HK-2 (cell line): ENCODE results near the gene A2ML1.
"Not testable (repeated sequence)": the region's sequence is repeated elsewhere in the genome, so short reads cannot be mapped to it uniquely, and the experiment has no call there.

Source experiments
- DNase-seq: peaks from one replicate; pipeline ENCODE4 v3.0.0-alpha.2; 2018; ENCODE audit not compliant: unreplicated experiment

Gene A2ML1

GRCh38 chr12:8906266-8907180 is 84.1 kb downstream of the A2ML1 start:
- no peak for DNase-seq

DNA sequence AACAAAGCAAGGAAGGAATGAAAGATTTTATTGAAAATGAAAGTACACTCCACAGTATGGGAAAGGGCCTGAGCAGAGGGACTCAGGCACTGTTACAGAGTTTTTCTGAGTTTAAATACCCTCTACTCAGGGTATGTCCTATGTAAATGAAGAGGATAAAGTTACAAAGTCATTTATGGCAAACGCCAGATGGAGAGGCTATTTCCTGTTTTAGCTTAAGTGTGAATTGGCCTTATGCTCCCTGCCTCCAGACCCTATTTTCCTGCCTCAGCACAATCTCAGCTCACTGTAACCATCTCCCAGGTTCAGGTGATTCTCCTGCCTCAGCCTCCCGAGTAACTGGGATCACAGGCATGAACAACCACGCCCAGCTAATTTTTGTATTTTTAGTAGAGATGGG is 85.1 kb downstream of the A2ML1 start:
- DNase-seq = no peak

DNA sequence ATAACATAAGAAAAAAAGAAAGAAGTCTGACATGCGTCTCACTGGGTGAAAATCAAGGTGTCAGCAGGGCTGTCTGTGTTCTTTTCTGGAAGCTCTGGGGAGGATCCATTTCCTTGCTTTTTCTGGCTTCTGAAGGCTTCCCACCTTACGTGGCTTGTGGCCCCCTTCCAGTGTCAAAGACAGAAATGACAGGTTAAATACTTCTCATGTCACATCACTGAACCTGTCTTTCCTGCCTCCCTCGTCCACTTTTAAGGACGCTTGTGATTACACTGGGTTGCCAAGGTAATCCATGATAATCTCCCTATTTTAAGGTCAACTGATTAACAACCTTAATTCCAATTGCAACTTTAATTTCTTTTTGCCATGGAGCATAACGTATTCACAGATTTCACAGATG is 87.3 kb downstream of the A2ML1 start:
- no peak for DNase-seq

- DNase-seq = no peak
Observed at GRCh38 chr12:8911606-8912268, 89.3 kb downstream of the A2ML1 start.

DNA sequence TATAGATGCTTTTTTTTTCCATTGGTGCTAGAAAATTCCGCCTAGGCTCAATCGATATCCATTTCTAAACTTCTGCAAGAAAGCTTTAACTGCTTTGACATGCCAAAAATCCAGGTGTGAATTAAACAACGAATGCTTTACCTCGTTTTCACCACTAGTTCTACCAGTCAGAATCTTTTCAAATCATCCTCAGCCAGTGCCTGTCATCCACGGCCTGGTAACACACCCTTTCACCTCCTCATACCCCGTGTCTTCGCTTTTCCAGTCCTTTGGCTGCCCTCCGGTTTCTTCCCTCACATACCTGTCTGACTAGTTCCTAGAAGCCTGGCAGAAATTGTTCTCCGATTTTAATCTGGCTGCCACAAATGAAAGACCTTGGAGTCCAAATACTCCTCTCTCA is 90.5 kb downstream of the A2ML1 start:
- DNase-seq = no peak

DNA sequence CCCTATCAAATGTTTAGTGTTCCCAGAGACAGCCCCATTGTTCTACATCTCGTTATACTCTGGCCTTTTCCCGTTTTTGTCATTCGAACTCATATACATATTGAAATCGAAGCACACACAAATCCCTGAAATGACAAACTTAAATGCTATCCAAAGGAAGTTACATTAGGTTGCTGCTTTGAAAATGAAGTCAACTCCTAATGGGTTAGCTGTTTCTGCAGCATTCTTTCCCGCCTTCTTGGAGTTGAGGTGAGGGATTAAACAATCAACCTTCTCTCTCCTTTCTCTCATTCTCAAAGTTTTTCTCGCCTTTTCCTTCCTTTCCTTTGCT is 91.2 kb downstream of the A2ML1 start:
- no peak for DNase-seq

- DNase-seq = peak; percentile 73
Observed at GRCh38 chr12:8914033-8914715, 91.8 kb downstream of the A2ML1 start, which contains the start of gene PHC1. Gene PHC1 (plus strand): TSS chr12:8914509. CDS start chr12:8917678, 3,169 bp downstream.

- DNase-seq = peak; percentile 74
Observed at GRCh38 chr12:8914716-8915526, 92.5 kb downstream of the A2ML1 start.

GRCh38 chr12:8916154-8916553 is 93.7 kb downstream of the A2ML1 start:
- DNase-seq = no peak

DNA sequence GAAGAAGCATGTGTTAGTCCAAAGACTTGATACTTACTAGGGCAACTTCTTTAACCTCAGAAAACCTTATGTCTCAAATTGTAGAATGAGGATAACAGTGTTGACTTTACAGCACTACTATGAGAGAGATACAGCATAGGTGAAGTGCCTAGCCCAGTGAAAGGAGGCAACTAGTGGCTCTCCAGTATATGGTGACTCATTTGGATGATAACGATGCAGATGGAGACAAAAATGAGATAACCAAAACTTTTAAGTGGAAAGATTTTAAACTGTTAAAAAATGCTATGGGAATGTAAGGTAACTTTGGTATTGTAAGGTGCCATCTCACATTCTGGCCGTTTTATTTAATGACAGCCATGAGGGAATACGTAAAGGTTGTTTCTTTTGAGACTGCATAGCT is 94.6 kb downstream of the A2ML1 start:
- DNase-seq = no peak

GRCh38 chr12:8917751-8918150 is 95.3 kb downstream of the A2ML1 start:
- no peak for DNase-seq

DNA sequence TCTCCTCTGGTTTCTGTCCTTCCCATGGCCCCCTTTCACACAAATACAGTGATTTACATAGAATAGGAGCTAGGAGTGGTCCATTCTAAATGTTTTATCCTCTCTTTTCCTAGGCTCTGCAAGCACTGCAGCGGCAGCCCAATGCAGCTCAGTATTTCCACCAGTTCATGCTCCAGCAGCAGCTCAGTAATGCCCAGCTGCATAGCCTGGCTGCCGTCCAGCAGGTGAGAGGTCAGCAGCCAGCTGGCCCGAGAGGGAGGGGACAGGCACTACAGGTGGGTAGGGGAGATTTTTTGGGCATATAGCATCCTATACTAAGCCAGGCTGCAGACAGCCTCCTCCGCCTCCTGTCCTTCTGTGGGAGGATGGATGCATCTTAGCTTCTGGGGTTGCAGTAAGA is 97.2 kb downstream of the A2ML1 start:
- not testable (repeated sequence) for DNase-seq

DNA sequence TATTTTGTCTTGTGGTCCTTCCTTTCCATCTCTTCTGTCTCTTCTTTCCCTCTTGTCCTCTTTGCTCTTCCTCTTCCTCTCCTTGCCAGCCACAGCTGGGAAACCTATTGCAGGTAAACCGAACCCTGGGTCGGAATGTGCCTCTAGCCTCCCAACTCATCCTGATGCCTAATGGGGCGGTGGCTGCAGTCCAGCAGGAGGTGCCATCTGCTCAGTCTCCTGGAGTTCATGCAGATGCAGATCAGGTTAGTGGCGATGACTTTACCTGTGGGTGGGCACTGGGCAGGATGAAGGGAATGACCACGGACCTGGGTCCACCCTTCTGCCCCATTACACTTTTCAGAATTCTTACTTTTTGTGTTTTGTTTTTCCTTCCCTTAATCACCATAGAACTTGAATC is 100.1 kb downstream of the A2ML1 start:
- no peak for DNase-seq
